Loucy (cell line): ENCODE measurements around the gene EGLN2.

Experiments
- H2AFZ ChIP-seq: fragments of 200-600 bp; sonication (generic); 2 replicates; pipeline ENCODE4 v1.6.0; 2016; ENCODE audit warnings: antibody characterized with exemption, mild to moderate bottlenecking, low read length, moderate library complexity
- H3F3A ChIP-seq: fragments of 200-600 bp; 2 replicates; pipeline ENCODE4 v1.6.0; 2016; ENCODE audit warnings: antibody characterized with exemption, low read depth, mild to moderate bottlenecking
- H3K27me3 ChIP-seq: fragments of 200-600 bp; sonication (generic); 2 replicates; pipeline ENCODE4 v1.6.1; 2014; ENCODE audit warnings: low read length, mild to moderate bottlenecking; ENCODE audit not compliant: insufficient read depth, poor library complexity, severe bottlenecking
- H3K36me3 ChIP-seq: fragments of 200-600 bp; sonication (generic); 2 replicates; pipeline ENCODE4 v1.6.1; 2016; ENCODE audit warnings: low read length; ENCODE audit not compliant: insufficient read depth
- H3K4me1 ChIP-seq: fragments of 200-600 bp; sonication (generic); 2 replicates; pipeline ENCODE4 v1.5.1; 2014; ENCODE audit warnings: low read length, mild to moderate bottlenecking; ENCODE audit not compliant: insufficient read depth, poor library complexity, severe bottlenecking
- H3K4me2 ChIP-seq: fragments of 200-600 bp; sonication (generic); 2 replicates; pipeline ENCODE4 v1.6.0; 2014; ENCODE audit warnings: antibody characterized with exemption, low read length, low read depth, mild to moderate bottlenecking; ENCODE audit not compliant: poor library complexity, severe bottlenecking
- H3K4me3 ChIP-seq: fragments of 200-600 bp; sonication (generic); 2 replicates; pipeline ENCODE4 v1.5.1; 2014; ENCODE audit warnings: low read length, mild to moderate bottlenecking, mixed read lengths; ENCODE audit not compliant: poor library complexity, severe bottlenecking
- H3K79me2 ChIP-seq: fragments of 200-600 bp; sonication (generic); 2 replicates; pipeline ENCODE4 v1.6.1; 2014; ENCODE audit warnings: low read length; ENCODE audit not compliant: insufficient read depth
- H3K9ac ChIP-seq: fragments of 200-600 bp; sonication (generic); 2 replicates; pipeline ENCODE4 v1.6.0; 2014; ENCODE audit warnings: mild to moderate bottlenecking, low read depth, low read length, moderate library complexity; ENCODE audit not compliant: poor library complexity, severe bottlenecking
- H3K9me2 ChIP-seq: fragments of 200-600 bp; sonication (generic); replicated peaks from 2 replicates; pipeline ENCODE4 v1.6.1; 2016; ENCODE audit warnings: low read depth, low read length, mixed read lengths
- H3K9me3 ChIP-seq: fragments of 200-600 bp; sonication (generic); 2 replicates; pipeline ENCODE4 v1.6.1; 2014; ENCODE audit warnings: mild to moderate bottlenecking, antibody characterized with exemption, low read length, low read depth; ENCODE audit not compliant: insufficient read depth
- H4K20me1 ChIP-seq: fragments of 200-600 bp; sonication (generic); 2 replicates; pipeline ENCODE4 v1.6.0; 2014; ENCODE audit warnings: antibody characterized with exemption, low read length, mild to moderate bottlenecking; ENCODE audit not compliant: insufficient read depth, poor library complexity, severe bottlenecking
- EZH2phosphoT487 ChIP-seq: fragments of 200-600 bp; IDR thresholded peaks from 2 replicates; pipeline ENCODE4 v1.6.1; 2018; ENCODE audit warnings: antibody characterized with exemption, mild to moderate bottlenecking, moderate library complexity, borderline replicate concordance
- TF ChIP-seq, protein P1 (sequence below): fragments of 200-600 bp; sonication (generic); conservative IDR thresholded peaks from 2 replicates; pipeline ENCODE4 v1.5.1; 2014; ENCODE audit warnings: mild to moderate bottlenecking, antibody characterized with exemption, low read length

Gene EGLN2

DNA sequence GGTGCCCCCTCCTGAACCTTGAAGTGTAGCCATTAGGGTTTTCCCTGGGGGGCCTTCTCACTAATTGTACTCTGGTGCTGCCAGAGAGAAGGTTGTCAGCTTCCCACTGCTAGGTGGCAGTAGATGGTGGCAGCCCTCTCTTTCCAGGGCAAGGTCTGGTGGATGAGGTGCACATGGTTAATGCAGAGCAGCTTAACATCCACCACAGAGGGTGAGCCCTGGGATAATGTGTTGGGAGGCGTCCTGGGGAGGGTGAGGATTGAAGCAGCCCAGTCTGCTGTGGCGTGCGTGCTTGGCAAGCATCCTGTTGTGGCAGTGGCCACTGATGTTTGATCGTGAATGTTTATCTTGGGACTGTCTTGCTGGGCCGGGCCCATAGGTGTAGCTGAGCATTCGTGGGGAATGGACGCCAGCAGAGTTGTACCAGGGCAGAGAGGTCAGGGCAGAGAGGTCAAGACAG lies 5.8 kb downstream of the EGLN2 start:
- peak overlapping the region; percentile 94 for H3K9ac ChIP-seq
- peak overlapping the region; percentile 96 for H3K4me3 ChIP-seq
- TF ChIP-seq, protein P1, sequence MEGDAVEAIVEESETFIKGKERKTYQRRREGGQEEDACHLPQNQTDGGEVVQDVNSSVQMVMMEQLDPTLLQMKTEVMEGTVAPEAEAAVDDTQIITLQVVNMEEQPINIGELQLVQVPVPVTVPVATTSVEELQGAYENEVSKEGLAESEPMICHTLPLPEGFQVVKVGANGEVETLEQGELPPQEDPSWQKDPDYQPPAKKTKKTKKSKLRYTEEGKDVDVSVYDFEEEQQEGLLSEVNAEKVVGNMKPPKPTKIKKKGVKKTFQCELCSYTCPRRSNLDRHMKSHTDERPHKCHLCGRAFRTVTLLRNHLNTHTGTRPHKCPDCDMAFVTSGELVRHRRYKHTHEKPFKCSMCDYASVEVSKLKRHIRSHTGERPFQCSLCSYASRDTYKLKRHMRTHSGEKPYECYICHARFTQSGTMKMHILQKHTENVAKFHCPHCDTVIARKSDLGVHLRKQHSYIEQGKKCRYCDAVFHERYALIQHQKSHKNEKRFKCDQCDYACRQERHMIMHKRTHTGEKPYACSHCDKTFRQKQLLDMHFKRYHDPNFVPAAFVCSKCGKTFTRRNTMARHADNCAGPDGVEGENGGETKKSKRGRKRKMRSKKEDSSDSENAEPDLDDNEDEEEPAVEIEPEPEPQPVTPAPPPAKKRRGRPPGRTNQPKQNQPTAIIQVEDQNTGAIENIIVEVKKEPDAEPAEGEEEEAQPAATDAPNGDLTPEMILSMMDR = peak; percentile 43
- no peak for TF ChIP-seq EZH2phosphoT487
- H3F3A ChIP-seq = no peaks in the 10 kb centered on the region
- peaks cover 59% of the 10 kb centered on the region for H3K4me1 ChIP-seq
- H3K9me2 ChIP-seq = no peaks in the 10 kb centered on the region
- peak overlapping the region; percentile 87 for H3K4me2 ChIP-seq
- H3K9me3 ChIP-seq = no peaks in the 10 kb centered on the region
- peaks cover 86% of the 10 kb centered on the region for H4K20me1 ChIP-seq
- peaks cover 88% of the 10 kb centered on the region for H3K79me2 ChIP-seq
- no peaks in the 10 kb centered on the region for H3K27me3 ChIP-seq
- H2AFZ ChIP-seq = no peak overlapping the region
- peaks cover 18% of the 10 kb centered on the region; the same call in 1 of the 2 replicates for H3K36me3 ChIP-seq

DNA sequence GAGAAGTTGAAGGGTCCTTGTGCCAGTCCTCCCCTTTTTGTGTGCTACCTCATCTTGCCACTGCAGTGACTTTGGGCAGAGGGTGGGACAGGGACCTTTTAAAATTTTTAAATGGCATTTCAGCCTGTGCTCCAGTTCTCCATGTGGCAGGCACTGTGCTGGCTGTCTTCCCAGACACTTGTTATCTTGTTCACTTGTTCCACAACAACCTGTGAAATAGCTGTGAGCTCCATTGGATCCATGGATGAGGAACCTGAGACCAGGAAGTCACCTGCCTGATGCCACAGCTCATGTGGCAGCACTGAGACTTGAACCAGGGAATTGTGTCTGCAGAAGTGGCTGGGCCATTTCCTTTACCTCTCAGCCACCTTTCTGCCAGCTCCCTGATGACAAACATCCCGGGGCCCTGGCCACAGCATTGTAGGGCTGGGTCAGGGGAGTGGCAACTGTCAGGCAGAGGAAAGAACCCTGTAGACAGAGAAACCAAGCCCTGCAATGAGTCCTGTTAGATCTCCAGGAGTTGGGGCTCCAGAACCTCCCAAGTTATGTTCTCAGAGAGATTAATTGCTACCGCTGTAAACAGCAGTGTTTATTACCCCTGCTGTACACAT lies 6.4 kb downstream of the EGLN2 start:
- no peaks in the 10 kb centered on the region for H3K27me3 ChIP-seq
- H3K79me2 ChIP-seq = peaks cover 83% of the 10 kb centered on the region
- peaks cover 59% of the 10 kb centered on the region for H3K4me1 ChIP-seq
- no peaks in the 10 kb centered on the region for H3K9me2 ChIP-seq
- TF ChIP-seq, protein P1 = no peak
- TF ChIP-seq EZH2phosphoT487 = no peak
- H3K4me3 ChIP-seq = peak overlapping the region; percentile 96
- H4K20me1 ChIP-seq = peaks cover 80% of the 10 kb centered on the region
- peak overlapping the region; percentile 87 for H3K4me2 ChIP-seq
- no peaks in the 10 kb centered on the region for H3F3A ChIP-seq
- peak overlapping the region; percentile 94 for H3K9ac ChIP-seq
- H3K36me3 ChIP-seq = peaks cover 18% of the 10 kb centered on the region; the same call in 1 of the 2 replicates
- no peaks in the 10 kb centered on the region for H3K9me3 ChIP-seq
- no peak overlapping the region for H2AFZ ChIP-seq

DNA sequence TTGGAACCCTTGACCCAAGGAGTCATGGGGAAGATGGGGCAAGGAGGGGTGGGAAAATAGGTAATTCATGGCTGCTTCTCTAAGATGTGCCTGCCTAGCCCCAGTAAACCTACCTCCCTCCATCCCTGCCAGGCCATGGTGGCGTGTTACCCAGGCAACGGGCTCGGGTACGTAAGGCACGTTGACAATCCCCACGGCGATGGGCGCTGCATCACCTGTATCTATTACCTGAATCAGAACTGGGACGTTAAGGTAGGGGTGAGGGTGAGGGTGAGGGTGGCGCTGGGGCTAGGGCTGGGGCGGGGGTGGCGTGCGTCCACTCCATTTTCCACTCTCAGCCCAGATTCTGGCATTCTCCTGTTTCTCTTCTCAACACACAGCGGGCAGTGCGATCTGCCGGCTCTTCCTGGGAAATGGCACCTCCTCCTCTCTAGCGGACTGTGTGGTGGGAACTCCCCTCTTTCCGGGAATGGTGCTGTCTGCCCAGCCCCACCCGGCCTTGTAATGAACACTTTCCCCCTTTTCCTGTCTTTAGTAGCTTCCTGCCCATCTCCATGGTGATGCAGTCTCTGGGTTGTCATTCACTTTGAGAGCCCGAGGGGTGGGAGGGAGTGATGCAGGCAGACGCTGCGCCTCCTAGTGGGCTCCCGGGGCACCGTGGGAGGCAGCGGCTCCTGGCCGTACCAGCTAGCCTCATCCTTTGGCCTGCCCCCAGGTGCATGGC lies 7.6 kb downstream of the EGLN2 start:
- H2AFZ ChIP-seq = no peak overlapping the region
- no peaks in the 10 kb centered on the region for H3K9me2 ChIP-seq
- H3K27me3 ChIP-seq = no peaks in the 10 kb centered on the region
- H3K9me3 ChIP-seq = no peaks in the 10 kb centered on the region
- H3F3A ChIP-seq = no peaks in the 10 kb centered on the region
- H3K4me1 ChIP-seq = peaks cover 48% of the 10 kb centered on the region
- peaks cover 68% of the 10 kb centered on the region for H4K20me1 ChIP-seq
- no peak overlapping the region for H3K9ac ChIP-seq
- peak overlapping the region; percentile 87 for H3K4me2 ChIP-seq
- H3K4me3 ChIP-seq = peak overlapping the region; percentile 21
- peaks cover 18% of the 10 kb centered on the region; the same call in 1 of the 2 replicates for H3K36me3 ChIP-seq
- H3K79me2 ChIP-seq = peaks cover 71% of the 10 kb centered on the region
- TF ChIP-seq, protein P1 = peak; percentile 84
- no peak for TF ChIP-seq EZH2phosphoT487
